Stimulated activated CD4-positive, alpha-beta T cell treated with anti-CD3 and anti-CD28 coated beads, Interleukin-4, amount 100 ng/mL, for 24 hours (primary cell): ENCODE data around the gene ALKBH6.
"Not testable (repeated sequence)": the region's sequence is repeated elsewhere in the genome, so short reads cannot be mapped to it uniquely, and the experiment has no call there.

ENCODE experiments used
- DNase-seq: peaks from one replicate; pipeline ENCODE4 v3.0.0-alpha.2; 2020

Gene ALKBH6

GRCh38 chr19:36014012-36014924 lies at the start of gene ALKBH6:
TSS of gene ALKBH6 (minus strand) at chr19:36014213. CDS start at chr19:36013397, 816 bp downstream.
- DNase-seq, result peak; percentile 100

- no peak for DNase-seq
These were observed 47.4 kb upstream of the ALKBH6 start for GRCh38 chr19:36061367-36061766.

GRCh38 chr19:36060430-36060829 lies 46.4 kb upstream of the ALKBH6 start:
- DNase-seq, result peak; percentile 17

- no peak for DNase-seq
These were observed 45.3 kb upstream of the ALKBH6 start for GRCh38 chr19:36059180-36059910.

- no peak for DNase-seq
These were observed 44.6 kb upstream of the ALKBH6 start for GRCh38 chr19:36058481-36059179.

GRCh38 chr19:36054733-36055686 lies 41.0 kb upstream of the ALKBH6 start, which contains the start of gene WDR62:
TSS of gene WDR62 (plus strand) at chr19:36054897. CDS start at chr19:36054972, 75 bp downstream.
- DNase-seq, result peak; percentile 95

- peak; percentile 100 for DNase-seq
These were observed 40.2 kb upstream of the ALKBH6 start, which contains the start of gene THAP8 for GRCh38 chr19:36054119-36054732. TSS of gene THAP8 (minus strand) at chr19:36054285. CDS start at chr19:36054217, 68 bp downstream.

GRCh38 chr19:36051637-36052036 lies 37.6 kb upstream of the ALKBH6 start:
- DNase-seq, result no peak

GRCh38 chr19:36051236-36051635 lies 37.2 kb upstream of the ALKBH6 start:
- DNase-seq, result no peak

- no peak for DNase-seq
These were observed 35.2 kb upstream of the ALKBH6 start for GRCh38 chr19:36049080-36049698.

- no peak for DNase-seq
These were observed 33.8 kb upstream of the ALKBH6 start for GRCh38 chr19:36047835-36048234.

GRCh38 chr19:36046443-36047050 lies 32.5 kb upstream of the ALKBH6 start:
- DNase-seq, result no peak

- DNase-seq, result no peak
These were observed 29.9 kb upstream of the ALKBH6 start for GRCh38 chr19:36043952-36044351.

- DNase-seq, result no peak
These were observed 27.8 kb upstream of the ALKBH6 start for GRCh38 chr19:36041831-36042230.

- not testable (repeated sequence) for DNase-seq
These were observed 27.1 kb upstream of the ALKBH6 start for GRCh38 chr19:36041092-36041491.

- no peak for DNase-seq
These were observed 26.5 kb upstream of the ALKBH6 start for GRCh38 chr19:36040495-36040894.

- peak; percentile 24 for DNase-seq
These were observed 18.5 kb upstream of the ALKBH6 start, which contains the start of gene CLIP3 for GRCh38 chr19:36032251-36033104. TSS of gene CLIP3 (minus strand) at chr19:36032873. CDS start at chr19:36032357, 516 bp downstream.

GRCh38 chr19:36031308-36031707 lies 17.3 kb upstream of the ALKBH6 start:
- DNase-seq, result no peak
